ENCODE results near the gene CA12.

The CA12 gene

GRCh38 chr15:63378946-63379345 lies 2.7 kb downstream of the CA12 start:
- no peak for TF ChIP-seq CTCF (IDR thresholded peaks at IDR 0.05; ENCODE audit: low read depth, low read length, missing control alignments)
- DNase-seq (ENCODE audit: low read depth) = no peak
- no peak overlapping the region for H3K4me3 ChIP-seq (ENCODE audit: low read depth, low read length)

DNA sequence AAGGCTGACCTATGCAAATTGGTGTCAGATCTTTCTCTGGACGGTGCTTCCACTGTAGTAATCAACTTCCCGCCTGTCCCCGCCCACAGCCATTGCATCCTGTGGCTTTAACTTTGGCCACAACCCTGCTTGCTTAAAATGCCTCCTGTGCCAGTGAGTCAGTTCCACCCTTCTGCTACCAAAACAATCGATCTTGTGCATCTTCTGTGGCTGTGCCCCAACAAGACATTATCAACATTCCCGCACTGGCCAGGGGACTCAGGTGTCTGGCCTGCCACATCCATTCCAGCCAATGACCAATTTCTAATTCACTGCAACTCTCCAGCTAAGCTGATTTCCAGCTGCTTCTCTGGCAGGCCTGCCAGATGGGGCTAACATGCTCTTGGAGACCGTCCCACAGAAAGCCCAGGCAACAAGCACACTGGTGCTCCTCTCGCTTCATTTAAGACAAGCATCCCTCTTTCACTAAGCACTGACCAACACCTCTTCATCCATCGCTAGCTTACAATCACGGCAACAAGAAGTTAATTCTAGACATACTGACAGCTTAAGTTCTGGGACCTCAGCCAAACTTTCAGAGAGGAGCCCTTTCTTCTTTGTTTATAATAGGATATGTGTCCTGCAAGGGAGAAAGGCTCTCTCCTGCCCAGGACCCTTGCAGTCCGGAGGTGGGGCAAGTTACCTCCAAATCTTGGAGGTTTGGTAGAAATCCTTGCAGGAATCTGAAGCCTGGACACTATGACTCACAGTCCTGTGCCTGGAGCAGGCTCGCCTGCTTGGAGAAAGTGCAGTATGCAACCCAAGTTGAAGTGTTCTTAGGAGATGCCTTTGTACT lies 6.7 kb downstream of the CA12 start:
- DNase-seq (ENCODE audit: low read depth) = no peak
- H3K4me3 ChIP-seq (ENCODE audit: low read depth, low read length) = no peak overlapping the region
- no peak for TF ChIP-seq CTCF (IDR thresholded peaks at IDR 0.05; ENCODE audit: low read depth, low read length, missing control alignments)

- TF ChIP-seq CTCF (IDR thresholded peaks at IDR 0.05; ENCODE audit: low read depth, low read length, missing control alignments) = no peak
- no peak overlapping the region for H3K4me3 ChIP-seq (ENCODE audit: low read depth, low read length)
- no peak for DNase-seq (ENCODE audit: low read depth)
Observed at GRCh38 chr15:63373866-63374548, 7.6 kb downstream of the CA12 start.

- TF ChIP-seq CTCF (IDR thresholded peaks at IDR 0.05; ENCODE audit: low read depth, low read length, missing control alignments) = no peak
- no peak for DNase-seq (ENCODE audit: low read depth)
- no peak overlapping the region for H3K4me3 ChIP-seq (ENCODE audit: low read depth, low read length)
Observed at GRCh38 chr15:63373330-63373729, 8.3 kb downstream of the CA12 start.

DNA sequence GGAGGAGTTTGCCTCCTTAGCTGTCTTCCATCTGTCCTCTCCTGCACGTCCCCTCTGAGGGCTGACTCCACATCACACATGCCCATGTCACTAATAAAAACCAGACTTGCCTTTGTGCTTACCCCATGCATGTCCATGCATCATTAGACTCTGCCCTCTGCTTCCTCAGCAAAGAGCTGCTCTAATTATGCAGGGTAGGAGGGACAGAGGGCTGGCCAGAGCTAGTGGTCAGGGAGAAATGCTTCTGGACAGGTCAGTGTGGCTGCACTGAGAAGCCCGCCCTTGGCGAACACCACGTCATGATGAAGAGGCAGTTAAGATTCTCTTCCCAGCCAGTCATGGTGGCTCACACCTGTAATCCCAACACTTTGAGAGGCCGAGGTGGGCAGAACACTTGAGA lies 8.9 kb downstream of the CA12 start:
- DNase-seq (ENCODE audit: low read depth) = no peak
- TF ChIP-seq CTCF (IDR thresholded peaks at IDR 0.05; ENCODE audit: low read depth, low read length, missing control alignments) = no peak

DNA sequence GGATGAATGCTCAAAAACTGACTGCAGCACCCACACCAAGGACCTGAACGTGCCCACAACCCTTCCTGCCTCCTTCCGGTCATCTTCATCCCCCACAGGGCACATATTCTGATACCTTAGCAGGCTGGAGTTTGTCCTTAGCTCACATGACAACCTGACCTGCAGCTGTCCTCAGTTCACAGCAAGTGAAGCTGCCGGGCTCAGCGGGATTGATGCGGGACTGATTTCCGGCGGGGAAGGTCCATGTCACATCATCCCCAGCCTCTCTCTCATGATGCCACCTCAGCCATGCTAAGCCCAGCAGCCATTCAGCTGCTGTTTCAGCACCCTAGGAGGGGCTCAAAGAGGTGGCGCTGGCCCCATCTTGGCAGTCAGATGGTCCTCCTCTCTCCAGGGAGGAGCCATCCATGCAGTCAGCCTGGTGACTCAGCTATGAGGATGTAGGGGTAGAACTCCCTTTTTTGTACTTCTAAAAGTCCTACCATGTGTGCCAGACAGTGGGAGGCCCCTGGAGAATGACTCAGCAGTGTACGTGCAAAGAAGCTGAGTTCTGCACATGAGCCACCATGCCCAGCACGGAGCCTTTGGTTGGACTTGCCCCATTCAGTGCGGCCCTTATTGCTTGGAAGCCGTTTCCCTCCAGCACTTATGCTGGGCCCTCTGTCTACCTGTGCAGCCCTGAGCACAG lies 9.5 kb downstream of the CA12 start:
- DNase-seq (ENCODE audit: low read depth) = no peak
- H3K4me3 ChIP-seq (ENCODE audit: low read depth, low read length) = no peak overlapping the region
- TF ChIP-seq CTCF (IDR thresholded peaks at IDR 0.05; ENCODE audit: low read depth, low read length, missing control alignments) = no peak

More for the DNA sequence above, 8.9 kb downstream of the CA12 start:
- H3K4me3 ChIP-seq (ENCODE audit: low read depth, low read length) = no peak overlapping the region

Data from GM12864 (cell line).